ENCODE measurements around the gene GNPNAT1. TPM values are rescaled to one million over a fixed set of nuclear protein-coding genes. Genes with fewer than 3 reads are reported as not detected.

GNPNAT1 gene
- total RNA-seq, 1 experiment from 2014 or later: 33.9 TPM

DNA sequence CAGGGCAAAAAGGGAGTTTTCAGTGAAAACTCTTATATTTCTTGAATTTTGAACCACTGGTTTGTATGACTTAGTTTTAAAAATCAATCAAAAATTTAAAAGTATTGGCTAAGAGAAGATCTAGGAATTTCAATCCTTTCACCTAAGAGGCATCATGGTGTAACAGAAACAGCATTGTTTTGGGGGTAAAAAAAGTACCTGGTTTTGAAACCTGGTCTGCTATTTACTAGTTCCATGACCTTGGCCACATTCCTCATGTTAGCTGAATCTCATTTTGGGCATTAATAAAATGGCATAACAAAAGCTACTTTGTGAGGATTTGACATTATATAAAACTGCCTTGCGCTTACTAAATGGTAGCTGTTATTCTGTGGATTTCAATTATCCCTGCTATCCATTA lies 16.7 kb upstream of the GNPNAT1 start:
- CTCF ChIA-PET: no interaction called here

DNA sequence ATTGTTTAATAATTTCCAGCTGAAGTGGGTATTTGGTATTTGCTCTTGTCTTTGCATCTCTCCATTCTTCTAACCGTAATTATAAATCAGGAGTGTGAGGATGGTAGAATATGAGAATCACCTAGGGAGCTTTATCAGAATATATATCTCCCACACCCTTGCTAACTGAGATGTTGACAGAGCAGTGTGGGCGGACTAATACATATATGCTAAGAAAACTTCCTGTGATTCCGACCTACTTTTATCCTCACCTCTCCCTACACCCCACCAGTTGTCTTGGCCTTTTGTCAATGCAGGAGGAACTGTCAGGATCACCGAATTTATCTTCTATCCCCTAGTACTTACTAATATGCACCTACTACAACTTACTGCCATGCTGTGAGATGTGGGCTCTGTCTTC lies 14.7 kb upstream of the GNPNAT1 start:
- POLR2A ChIA-PET (ENCODE audit: low non-redundant PET): no interaction called here
- TF ChIP-seq, protein P1, sequence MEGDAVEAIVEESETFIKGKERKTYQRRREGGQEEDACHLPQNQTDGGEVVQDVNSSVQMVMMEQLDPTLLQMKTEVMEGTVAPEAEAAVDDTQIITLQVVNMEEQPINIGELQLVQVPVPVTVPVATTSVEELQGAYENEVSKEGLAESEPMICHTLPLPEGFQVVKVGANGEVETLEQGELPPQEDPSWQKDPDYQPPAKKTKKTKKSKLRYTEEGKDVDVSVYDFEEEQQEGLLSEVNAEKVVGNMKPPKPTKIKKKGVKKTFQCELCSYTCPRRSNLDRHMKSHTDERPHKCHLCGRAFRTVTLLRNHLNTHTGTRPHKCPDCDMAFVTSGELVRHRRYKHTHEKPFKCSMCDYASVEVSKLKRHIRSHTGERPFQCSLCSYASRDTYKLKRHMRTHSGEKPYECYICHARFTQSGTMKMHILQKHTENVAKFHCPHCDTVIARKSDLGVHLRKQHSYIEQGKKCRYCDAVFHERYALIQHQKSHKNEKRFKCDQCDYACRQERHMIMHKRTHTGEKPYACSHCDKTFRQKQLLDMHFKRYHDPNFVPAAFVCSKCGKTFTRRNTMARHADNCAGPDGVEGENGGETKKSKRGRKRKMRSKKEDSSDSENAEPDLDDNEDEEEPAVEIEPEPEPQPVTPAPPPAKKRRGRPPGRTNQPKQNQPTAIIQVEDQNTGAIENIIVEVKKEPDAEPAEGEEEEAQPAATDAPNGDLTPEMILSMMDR (conservative IDR thresholded peaks at IDR 0.05; ENCODE audit: low read depth, low read length): no peak
- TF ChIP-seq EZH2 (IDR thresholded peaks at IDR 0.05; ENCODE audit: borderline replicate concordance, low read depth, low read length, poor library complexity, severe bottlenecking): no peak
- CTCF ChIA-PET: no interaction called here
- Histone ChIP-seq H3K9me3 (ENCODE audit: low read depth, low read length, poor library complexity, severe bottlenecking) (no peaks in the 10 kb centered on the region), H3K4me3 (ENCODE audit: low read depth, low read length, poor library complexity, severe bottlenecking) (no peak overlapping the region), H3K36me3 (ENCODE audit: insufficient read depth, low read length, poor library complexity, severe bottlenecking) (no peaks in the 10 kb centered on the region), H3K4me1 (ENCODE audit: insufficient read depth, low read length, poor library complexity, severe bottlenecking) (no peaks in the 10 kb centered on the region), H3K27ac (ENCODE audit: low read depth, low read length, poor library complexity, severe bottlenecking) (no peak overlapping the region), H3K27me3 (replicated peaks; ENCODE audit: insufficient read depth, low read depth, low read length, poor library complexity) (no peaks in the 10 kb centered on the region)
- intact Hi-C loops (cut with micrococcal nuclease; ENCODE audit: unreplicated experiment): no loop called here
- no TSS peak for BruUV-seq (replicated peaks)
- DNase-seq (ENCODE audit: low spot score): no peak

More for the DNA sequence above, 16.7 kb upstream of the GNPNAT1 start:
- H3K27ac ChIP-seq (ENCODE audit: low read depth, low read length, poor library complexity, severe bottlenecking): no peak overlapping the region
- no peaks in the 10 kb centered on the region for H3K4me1 ChIP-seq (ENCODE audit: insufficient read depth, low read length, poor library complexity, severe bottlenecking)
- no peak for DNase-seq (ENCODE audit: low spot score)
- H3K36me3 ChIP-seq (ENCODE audit: insufficient read depth, low read length, poor library complexity, severe bottlenecking): no peaks in the 10 kb centered on the region
- BruUV-seq (replicated peaks): no TSS peak
- no peaks in the 10 kb centered on the region for H3K9me3 ChIP-seq (ENCODE audit: low read depth, low read length, poor library complexity, severe bottlenecking)
- no peak overlapping the region for H3K4me3 ChIP-seq (ENCODE audit: low read depth, low read length, poor library complexity, severe bottlenecking)
- TF ChIP-seq EZH2 (IDR thresholded peaks at IDR 0.05; ENCODE audit: borderline replicate concordance, low read depth, low read length, poor library complexity, severe bottlenecking): no peak
- TF ChIP-seq, protein P1 (conservative IDR thresholded peaks at IDR 0.05; ENCODE audit: low read depth, low read length): no peak
- no peaks in the 10 kb centered on the region for H3K27me3 ChIP-seq (replicated peaks; ENCODE audit: insufficient read depth, low read depth, low read length, poor library complexity)
- POLR2A ChIA-PET (ENCODE audit: low non-redundant PET): no interaction called here
- intact Hi-C loops (cut with micrococcal nuclease; ENCODE audit: unreplicated experiment): no loop called here

DNA sequence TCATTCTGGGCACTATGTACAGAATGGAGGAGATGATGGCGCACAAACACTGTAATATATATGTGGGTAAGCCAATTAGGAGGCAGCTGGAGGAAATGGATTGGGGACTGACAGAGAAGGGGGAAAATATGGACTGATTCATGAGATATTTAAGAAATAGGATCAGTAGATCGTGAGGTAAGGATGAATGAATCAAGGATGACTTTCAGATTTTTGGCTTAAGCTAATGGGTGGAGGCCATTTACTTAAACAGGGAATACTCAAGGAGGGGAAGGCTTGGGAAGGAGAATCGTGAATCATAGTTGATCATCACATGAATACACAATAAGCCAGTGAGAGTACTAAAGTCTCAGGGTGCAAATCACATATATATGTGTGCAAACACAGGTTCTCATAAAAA lies 11.2 kb upstream of the GNPNAT1 start:
- CTCF ChIA-PET: interaction anchor here (0.6 kb wide), 1 partner anchor 403 kb away, joined by 3 read pairs; no protein-coding TSS in a partner anchor
- no peak for TF ChIP-seq EZH2 (IDR thresholded peaks at IDR 0.05; ENCODE audit: borderline replicate concordance, low read depth, low read length, poor library complexity, severe bottlenecking)
- TF ChIP-seq, protein P1 (conservative IDR thresholded peaks at IDR 0.05; ENCODE audit: low read depth, low read length): no peak
- Histone ChIP-seq H3K9me3 (ENCODE audit: low read depth, low read length, poor library complexity, severe bottlenecking) (no peaks in the 10 kb centered on the region), H3K4me1 (ENCODE audit: insufficient read depth, low read length, poor library complexity, severe bottlenecking) (no peaks in the 10 kb centered on the region), H3K27ac (ENCODE audit: low read depth, low read length, poor library complexity, severe bottlenecking) (no peak overlapping the region), H3K27me3 (replicated peaks; ENCODE audit: insufficient read depth, low read depth, low read length, poor library complexity) (no peaks in the 10 kb centered on the region), H3K4me3 (ENCODE audit: low read depth, low read length, poor library complexity, severe bottlenecking) (no peak overlapping the region), H3K36me3 (ENCODE audit: insufficient read depth, low read length, poor library complexity, severe bottlenecking) (no peaks in the 10 kb centered on the region)
- POLR2A ChIA-PET (ENCODE audit: low non-redundant PET): no interaction called here
- intact Hi-C loops (cut with micrococcal nuclease; ENCODE audit: unreplicated experiment): no loop called here
- no peak for DNase-seq (ENCODE audit: low spot score)
- BruUV-seq (replicated peaks): no TSS peak

Measured in A673 (cell line).